Fibroblast of skin of abdomen (primary cell): ENCODE measurements around the gene SGCD.

Source experiments
- DNase-seq: peaks from one replicate; pipeline ENCODE4 v3.0.0-alpha.2; 2013

SGCD gene

DNA sequence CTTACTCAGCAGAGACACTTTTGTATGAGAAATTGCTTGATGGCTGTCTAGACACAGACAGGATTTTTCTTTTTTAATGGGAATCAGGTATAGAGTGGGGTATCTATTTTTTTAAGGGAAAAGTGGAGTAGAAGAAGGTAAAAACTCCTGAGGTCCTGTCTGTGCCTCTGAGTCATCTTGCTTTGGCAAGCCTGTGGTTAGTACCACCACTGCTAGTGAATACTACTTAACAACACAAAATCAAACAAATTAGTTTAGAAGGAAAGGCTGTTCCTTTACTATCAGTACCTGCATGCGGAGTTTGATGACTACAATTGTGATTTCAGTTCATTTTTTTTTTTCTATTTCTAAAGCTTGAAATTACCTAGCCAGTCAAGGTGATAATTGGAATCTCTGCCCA, 372.2 kb downstream of the SGCD start:
- DNase-seq: no peak

DNA sequence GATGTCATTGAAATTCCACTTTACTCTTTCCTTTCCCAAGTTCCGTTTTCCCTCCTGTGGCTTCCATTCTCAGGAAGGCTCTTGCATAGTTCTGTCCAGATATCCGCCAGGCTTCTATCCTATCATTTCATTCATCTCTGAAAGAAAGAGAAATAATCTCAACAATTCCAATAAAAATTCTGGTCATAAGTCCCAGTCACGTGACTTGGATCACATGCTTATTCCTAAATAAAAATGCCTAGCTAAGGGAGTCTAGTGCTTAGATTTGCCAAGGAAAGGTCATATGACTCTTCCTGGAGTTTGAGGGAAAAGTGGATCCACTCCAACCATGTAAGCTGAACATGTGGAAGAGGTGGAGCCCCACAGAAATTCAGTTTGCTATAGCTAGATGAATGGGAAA, 377.2 kb downstream of the SGCD start:
- no peak for DNase-seq

GRCh38 chr5:156706631-156707030, 379.7 kb downstream of the SGCD start:
- no peak for DNase-seq

- DNase-seq: no peak
Observed at GRCh38 chr5:156707750-156708149, 380.8 kb downstream of the SGCD start.

DNA sequence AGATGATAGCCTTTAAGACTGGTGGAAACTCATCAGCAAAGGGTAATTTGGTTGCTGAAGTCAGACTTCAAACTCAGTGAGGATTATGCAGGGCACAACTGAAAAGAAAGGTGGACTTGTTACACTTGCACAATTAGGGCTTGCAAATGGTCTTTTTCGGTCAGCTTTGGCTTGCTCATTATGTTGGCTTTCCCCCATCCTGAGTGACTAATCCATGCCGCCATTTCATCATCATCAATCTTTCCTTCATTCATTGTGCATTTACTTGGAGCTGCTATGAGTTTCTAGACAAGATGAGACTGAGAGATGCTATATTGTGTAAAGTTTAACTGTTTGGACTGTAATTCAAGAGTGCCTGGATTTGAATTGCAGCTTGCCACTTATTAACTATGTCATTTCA, 388.3 kb downstream of the SGCD start:
- DNase-seq: peak; percentile 37

DNA sequence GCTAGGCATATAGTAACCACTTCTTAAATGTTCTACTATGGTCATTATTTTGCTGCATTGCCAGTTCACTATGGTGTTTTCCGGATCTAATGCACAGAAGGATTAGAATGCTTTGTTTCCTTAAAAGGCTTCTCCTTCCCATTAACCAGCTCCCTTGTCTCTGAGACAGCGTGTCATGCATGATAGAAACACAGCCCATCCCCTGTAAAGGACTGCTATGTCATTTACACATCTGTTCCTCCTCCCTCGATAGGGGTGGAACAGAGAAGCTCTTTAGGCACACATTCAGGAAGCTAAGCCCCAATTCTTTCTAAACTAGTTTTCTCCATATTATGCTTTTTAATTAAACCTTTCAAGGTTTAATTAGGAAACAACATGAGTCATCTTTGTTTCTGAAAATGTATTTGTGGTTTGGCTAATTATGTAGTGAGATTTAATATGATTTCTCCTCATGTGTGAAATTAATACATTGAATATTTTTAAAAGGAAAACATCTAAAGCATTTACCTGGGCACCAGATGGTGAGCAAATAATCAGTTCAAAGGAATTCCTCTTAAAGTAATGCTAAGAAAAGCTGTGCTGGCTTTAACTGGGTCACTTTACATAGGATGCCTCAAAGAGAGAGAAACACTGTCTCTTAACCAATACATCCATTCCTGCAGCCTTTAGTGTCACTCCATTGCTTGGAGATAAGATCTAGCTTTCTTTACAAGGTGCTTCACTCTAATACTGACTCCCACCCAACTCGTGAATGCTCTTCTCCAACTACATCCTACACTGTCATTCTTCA, 389.8 kb downstream of the SGCD start:
- no peak for DNase-seq

DNA sequence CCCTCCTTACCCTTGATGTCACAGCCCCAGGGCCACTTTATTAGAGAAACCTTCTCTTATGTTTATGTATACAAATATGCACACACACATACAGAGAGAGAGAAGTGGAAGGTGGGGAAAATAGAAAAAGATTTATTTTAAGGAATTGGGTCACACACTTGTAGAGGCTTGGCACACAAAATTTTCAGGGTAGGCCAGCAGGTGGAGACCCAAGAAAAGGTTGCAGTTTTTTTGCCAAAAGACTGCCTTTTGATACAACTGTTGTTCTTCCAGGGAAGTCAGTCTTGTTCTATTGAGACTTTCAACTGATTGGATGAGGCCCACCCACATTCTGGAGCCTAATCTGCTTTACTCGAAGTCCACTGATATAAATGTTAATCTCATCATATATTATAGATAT, 392.0 kb downstream of the SGCD start:
- DNase-seq: no peak

DNA sequence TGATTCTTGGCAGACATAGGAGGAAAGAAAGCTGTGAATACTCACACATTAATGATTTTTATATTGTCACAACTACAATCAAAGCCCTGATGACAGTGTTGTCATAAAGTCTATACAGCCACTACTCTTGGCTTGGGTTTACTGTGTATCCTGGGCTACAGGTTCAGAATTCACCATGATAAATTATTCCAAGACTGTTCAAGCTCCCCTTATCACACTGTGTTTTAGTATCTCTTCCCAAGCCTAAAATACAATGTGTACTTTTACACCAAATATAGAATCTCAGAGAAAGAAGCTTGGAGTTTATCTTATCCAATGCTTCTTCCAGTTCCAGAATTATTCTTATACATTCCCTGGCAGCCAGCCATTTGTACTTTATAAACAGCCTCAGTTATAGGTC, 395.4 kb downstream of the SGCD start:
- DNase-seq: peak; percentile 13

- no peak for DNase-seq
Observed at GRCh38 chr5:156735477-156735876, 408.5 kb downstream of the SGCD start.

DNA sequence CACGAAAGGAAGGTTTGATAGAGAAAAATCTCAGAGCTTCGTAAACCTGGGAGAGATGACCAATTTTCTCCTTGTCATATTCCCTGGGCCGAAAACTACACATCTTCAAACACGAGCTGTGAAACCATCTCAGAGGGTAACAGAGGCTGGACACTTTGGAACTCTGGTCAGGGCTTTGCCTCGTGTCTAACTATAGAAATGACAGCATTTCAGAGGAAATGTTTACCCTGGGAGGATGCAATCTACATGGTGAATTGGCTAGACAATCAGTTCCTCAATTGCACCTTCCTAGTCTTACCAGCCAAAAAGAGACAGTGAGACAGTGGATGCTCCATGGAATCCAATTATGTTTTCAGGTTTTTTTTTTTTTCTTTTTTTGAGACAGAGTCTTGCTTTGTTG, 414.6 kb downstream of the SGCD start:
- DNase-seq: no peak

- no peak for DNase-seq
Observed at GRCh38 chr5:156753846-156754245, 426.9 kb downstream of the SGCD start.

DNA sequence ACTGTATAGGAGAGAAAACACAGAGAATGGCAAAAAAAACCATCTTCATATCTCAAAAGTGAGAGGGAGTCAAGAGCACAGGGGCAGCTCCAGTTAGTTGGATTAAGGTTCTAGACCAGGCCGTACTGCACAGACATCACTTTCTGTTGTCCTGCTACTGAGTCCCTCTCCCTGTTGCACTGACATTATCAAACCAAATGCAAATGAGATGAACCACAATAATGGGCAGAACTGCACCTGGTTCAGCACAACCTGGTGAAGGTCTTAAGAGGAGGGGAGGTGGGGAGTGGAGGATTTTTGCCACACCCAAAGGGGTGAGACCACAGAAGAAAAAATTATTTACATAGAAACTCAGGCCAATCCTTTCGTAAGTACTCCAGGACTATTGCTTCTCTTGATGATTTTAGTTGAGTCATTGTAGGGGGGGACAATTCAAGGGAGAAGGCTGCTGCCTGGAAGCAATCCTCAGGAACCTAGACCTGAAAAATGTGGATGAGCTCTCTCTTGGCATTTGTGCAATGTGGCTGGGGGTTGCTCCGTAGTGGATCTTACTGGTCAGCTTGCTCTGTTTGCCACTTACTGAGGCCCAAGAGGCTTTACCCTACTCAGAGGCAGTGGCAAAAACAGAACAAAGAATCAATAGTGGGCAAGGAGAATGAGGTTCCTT, 428.6 kb downstream of the SGCD start:
- peak; percentile 46 for DNase-seq

GRCh38 chr5:156758011-156758791, 431.2 kb downstream of the SGCD start:
- no peak for DNase-seq

DNA sequence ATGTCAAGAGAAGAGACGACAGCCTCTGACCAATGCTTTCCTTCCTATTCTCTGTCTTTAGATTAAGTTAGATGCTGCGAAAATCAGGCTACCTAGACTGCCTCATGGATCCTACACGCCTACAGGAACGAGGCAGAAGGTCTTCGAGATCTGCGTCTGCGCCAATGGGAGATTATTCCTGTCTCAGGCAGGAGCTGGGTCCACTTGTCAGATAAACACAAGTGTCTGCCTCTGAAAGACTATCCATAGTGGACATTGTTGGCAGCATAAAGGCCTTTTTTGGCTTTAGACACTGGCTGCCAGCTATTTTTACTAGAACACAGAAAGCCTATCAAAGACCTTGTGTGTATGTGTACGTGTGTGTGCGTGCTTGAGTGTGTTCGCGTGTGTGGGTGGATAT, 432.2 kb downstream of the SGCD start:
- DNase-seq: no peak

- no peak for DNase-seq
Observed at GRCh38 chr5:156762771-156763170, 435.8 kb downstream of the SGCD start.

DNA sequence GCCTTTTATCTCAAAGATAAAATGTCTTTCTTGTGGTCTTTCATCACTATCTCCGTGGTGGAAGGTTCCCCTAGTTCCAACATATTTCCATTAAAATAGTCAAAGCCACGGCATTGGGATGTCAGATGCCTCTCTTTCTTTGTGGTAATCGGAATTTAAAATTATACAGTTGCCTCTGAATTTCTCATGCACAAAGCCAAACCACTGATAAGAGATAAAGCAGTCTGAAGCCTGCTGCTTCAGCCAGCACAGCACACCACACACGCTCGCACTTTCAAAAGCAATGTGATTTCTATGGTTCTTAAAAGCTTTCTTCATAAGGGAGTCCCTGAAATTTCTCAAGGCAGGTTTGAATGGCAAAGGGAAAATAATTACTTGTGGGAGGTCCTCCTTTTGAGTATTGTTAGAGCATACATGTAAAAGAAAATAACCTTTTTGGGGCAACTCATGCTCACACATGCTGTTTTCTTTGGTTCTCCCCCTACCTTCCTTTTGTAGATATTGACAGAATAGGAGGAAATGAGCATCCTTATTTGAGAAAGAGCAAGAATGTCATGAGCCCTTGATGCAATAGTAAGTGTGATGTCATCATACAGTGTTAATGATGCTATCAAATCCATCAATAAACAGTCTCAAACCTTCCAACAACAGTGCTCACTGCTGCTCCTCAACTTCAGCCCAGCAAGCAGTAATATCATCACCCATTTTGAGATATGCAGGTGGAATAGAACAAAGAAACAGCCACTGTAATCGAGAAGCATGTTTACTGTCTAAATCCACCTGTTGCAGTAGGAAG, 437.4 kb downstream of the SGCD start:
- DNase-seq: no peak

DNA sequence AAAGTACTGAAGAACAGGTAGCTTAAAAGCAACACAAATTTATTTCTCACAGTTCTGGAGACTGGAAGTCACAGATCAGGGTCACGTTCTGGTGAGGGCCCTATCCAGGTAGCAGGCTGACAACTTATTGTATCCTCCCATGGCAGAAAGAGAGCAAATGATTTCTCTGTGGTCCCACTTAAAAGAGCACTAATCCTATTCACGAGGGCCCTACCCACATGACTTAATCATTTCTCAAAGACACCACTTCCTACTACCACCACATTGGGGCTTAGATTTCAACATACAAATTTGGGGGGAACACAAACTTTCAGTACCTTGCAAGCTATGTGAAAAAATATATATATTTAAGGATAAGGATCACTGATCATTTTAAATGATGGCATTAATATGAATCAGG, 447.3 kb downstream of the SGCD start:
- no peak for DNase-seq

DNA sequence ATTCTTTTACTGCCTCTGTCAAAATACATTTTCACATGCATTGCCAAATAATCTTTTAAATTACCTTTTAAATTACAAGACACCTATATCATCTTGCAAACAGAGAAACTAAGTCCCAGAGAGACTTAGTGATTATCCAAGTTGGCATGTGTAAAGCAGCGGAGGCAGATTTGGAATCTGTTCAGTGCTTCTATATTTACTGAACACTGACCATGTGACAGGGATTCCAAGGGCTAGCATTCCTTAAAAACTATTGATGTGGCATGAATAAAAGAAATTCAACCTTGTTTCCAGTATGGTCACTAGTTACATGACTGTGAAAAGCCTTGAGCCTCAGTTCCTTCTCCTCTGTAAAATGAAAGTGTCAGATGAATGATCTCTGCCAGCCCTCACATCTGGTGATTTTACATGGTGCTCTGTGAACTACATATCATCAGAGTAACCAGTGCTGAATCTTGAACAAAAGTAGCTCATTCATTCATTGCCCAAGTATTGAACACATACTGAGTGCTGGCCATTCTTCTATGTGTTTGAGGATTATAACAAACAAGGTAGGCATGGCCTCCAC, 451.3 kb downstream of the SGCD start:
- DNase-seq: no peak

DNA sequence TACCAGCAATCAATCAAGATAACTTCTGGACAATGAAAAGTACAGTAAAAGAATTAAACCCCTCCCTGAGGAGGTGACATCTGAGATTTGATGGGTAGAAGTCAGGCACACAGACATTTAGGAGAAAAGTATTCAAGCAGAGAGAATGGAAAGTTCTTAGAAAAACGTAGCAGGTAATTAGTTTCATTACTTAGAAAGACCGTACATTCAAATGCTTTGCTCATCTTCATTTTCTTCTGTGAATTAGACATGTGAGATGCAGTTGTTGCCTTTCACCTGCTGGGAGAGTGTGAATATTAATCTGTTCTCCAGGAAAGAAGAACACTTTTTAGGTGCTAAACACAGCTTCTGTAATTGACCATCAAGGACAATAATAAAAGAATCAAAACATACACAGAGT, 451.8 kb downstream of the SGCD start:
- DNase-seq: no peak

DNA sequence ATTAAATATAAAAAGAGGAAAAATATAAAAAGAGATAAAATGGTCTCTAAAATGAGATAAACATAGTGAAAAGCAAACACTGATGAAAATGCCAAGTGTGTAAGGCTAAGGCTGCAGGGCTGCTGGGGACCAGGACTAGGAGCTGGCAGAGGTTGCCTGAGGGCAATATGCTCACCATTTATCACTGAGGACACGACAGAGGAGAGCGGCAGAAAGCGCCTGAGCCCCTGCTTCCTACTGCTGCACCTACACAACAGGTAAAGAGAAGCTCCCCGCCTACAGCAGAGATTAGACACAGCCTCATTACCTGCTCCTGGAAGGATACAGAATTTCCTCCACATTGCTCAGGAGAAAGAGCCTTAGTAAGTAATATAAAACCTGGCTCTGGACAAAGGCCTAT, 452.5 kb downstream of the SGCD start:
- DNase-seq: no peak

GRCh38 chr5:156783092-156783491, 456.1 kb downstream of the SGCD start:
- DNase-seq: no peak

- no peak for DNase-seq
Observed at GRCh38 chr5:156794687-156795086, 467.7 kb downstream of the SGCD start.
